H1 (cell line): Measurements from ENCODE around the gene LPCAT3. TPM values are rescaled to one million over a fixed set of nuclear protein-coding genes. Genes with fewer than 3 reads are reported as not detected.

Experiments
- CTCF ChIA-PET: fragments of 300-600 bp; sonication (Branson Sonifier 250); formaldehyde crosslinking; loops from one replicate; lab custom pipeline; 2021; ENCODE audit not compliant: partially characterized antibody; lab: Charles Lee
- POLR2A ChIA-PET: fragments of 300-600 bp; sonication (Branson Sonifier 250); formaldehyde crosslinking; loops from one replicate; lab custom pipeline; 2021; ENCODE audit warnings: inconsistent platforms; ENCODE audit not compliant: partially characterized antibody; lab: Charles Lee
- DNase-seq, 2 experiments: peaks; one replicate each; pipeline versions ENCODE4 v3.0.0 to v3.0.0-alpha.2; 2010 to 2022; ENCODE audit warnings: low spot score in 2 of 2, low read depth in 1 of 2, mixed read lengths in 1 of 2
- FAIRE-seq: peaks from 2 replicates; lab custom pipeline; 2011; peaks lifted over from hg19 to GRCh38; lab: Jason Lieb, UNC
- H2AFZ ChIP-seq: 2 replicates; pipeline ENCODE4 v1.8.1; 2012; ENCODE audit warnings: low read length, inconsistent platforms
- H2AK5ac ChIP-seq: 2 replicates; pipeline ENCODE4 v1.6.1; 2013; ENCODE audit warnings: low read depth, low read length
- H2BK120ac ChIP-seq: replicated peaks from 2 replicates; pipeline ENCODE3; 2013; ENCODE audit warnings: low read depth, low read length, inconsistent platforms
- H2BK12ac ChIP-seq: 2 replicates; pipeline ENCODE4 v1.6.1; 2013; ENCODE audit warnings: low read depth, low read length
- H2BK15ac ChIP-seq: 2 replicates; pipeline ENCODE4 v1.6.1; 2013; ENCODE audit warnings: low read length
- H2BK20ac ChIP-seq: 2 replicates; pipeline ENCODE4 v1.6.1; 2013; ENCODE audit warnings: low read length
- H2BK5ac ChIP-seq: 2 replicates; pipeline ENCODE4 v1.6.1; 2013; ENCODE audit warnings: low read depth, low read length
- H3K14ac ChIP-seq: 2 replicates; pipeline ENCODE4 v1.6.1; 2013; ENCODE audit warnings: inconsistent platforms; ENCODE audit not compliant: insufficient read length
- H3K18ac ChIP-seq: 2 replicates; pipeline ENCODE4 v1.6.1; 2013; ENCODE audit warnings: low read length; ENCODE audit errors: extremely low read depth
- H3K23ac ChIP-seq: 2 replicates; pipeline ENCODE4 v1.6.1; 2013; ENCODE audit warnings: inconsistent platforms; ENCODE audit not compliant: insufficient read length
- H3K23me2 ChIP-seq: 2 replicates; pipeline ENCODE4 v1.6.1; 2013; ENCODE audit warnings: low read depth, low read length
- H3K27ac ChIP-seq: 2 replicates; pipeline ENCODE4 v1.6.1; 2011; ENCODE audit warnings: low read depth, low read length, inconsistent platforms
- H3K27me3 ChIP-seq, 4 experiments: replicated peaks in 1 of 4; 1 replicate in 1 of 4; 2 replicates in 3 of 4; pipeline versions ENCODE4 v1.6.1 to v1.8.1; 2011 to 2013; ENCODE audit warnings: low read length in 3 of 4, mild to moderate bottlenecking in 3 of 4, inconsistent platforms in 2 of 4, mixed read lengths in 2 of 4, moderate library complexity in 1 of 4; ENCODE audit not compliant: control insufficient read depth in 3 of 4, insufficient read depth in 3 of 4; ENCODE audit errors: extremely low read depth in 1 of 4
- H3K36me3 ChIP-seq, 4 experiments: 2 replicates each; pipeline versions ENCODE4 v1.6.1 to v1.8.1; 2011 to 2013; ENCODE audit warnings: mild to moderate bottlenecking in 4 of 4, low read length in 3 of 4, moderate library complexity in 2 of 4, control low read depth in 1 of 4, inconsistent platforms in 1 of 4; ENCODE audit not compliant: insufficient read depth in 4 of 4, control insufficient read depth in 2 of 4
- H3K4ac ChIP-seq: replicated peaks from 2 replicates; pipeline ENCODE3; 2013; ENCODE audit warnings: low read length, low read depth, mixed read lengths, inconsistent platforms; ENCODE audit not compliant: insufficient read length
- H3K4me1 ChIP-seq, 4 experiments: replicated peaks in 1 of 4; 1 replicate in 1 of 4; 2 replicates in 3 of 4; pipeline versions ENCODE4 v1.6.1 to v1.8.1; 2011 to 2013; ENCODE audit warnings: low read length in 3 of 4, inconsistent platforms in 2 of 4, mixed read lengths in 1 of 4; ENCODE audit not compliant: insufficient read depth in 4 of 4, control insufficient read depth in 3 of 4
- H3K4me2 ChIP-seq, 2 experiments: 2 replicates each; pipeline versions ENCODE4 v1.6.1 to v1.8.1; 2011 to 2013; ENCODE audit warnings: low read depth in 2 of 2, low read length in 2 of 2, control low read depth in 1 of 2, inconsistent platforms in 1 of 2, mild to moderate bottlenecking in 1 of 2; ENCODE audit not compliant: insufficient read depth in 1 of 2
- H3K4me3 ChIP-seq, 4 experiments: fragments of 200-600, 300-600 bp in 1 of 4; sonication (generic), shearing (Covaris generic), sonication (Bioruptor Twin) in 1 of 4; 2 replicates each; pipeline versions ENCODE4 v1.5.1 to v1.8.1; 2011 to 2016; ENCODE audit warnings: low read length in 4 of 4, low read depth in 3 of 4, control low read depth in 2 of 4, inconsistent platforms in 2 of 4, mild to moderate bottlenecking in 2 of 4, mixed read lengths in 1 of 4, moderate library complexity in 1 of 4; ENCODE audit not compliant: insufficient read depth in 2 of 4; ENCODE audit errors: extremely low read depth in 1 of 4
- H3K56ac ChIP-seq: replicated peaks from 2 replicates; pipeline ENCODE3; 2013; ENCODE audit warnings: low read depth, mild to moderate bottlenecking, mixed read lengths, low read length, inconsistent platforms; ENCODE audit not compliant: insufficient read length
- H3K79me1 ChIP-seq: 2 replicates; pipeline ENCODE4 v1.6.1; 2013; ENCODE audit warnings: low read depth, low read length, control low read depth
- H3K79me2 ChIP-seq, 2 experiments: 2 replicates each; pipeline versions ENCODE4 v1.6.1 to v1.8.1; 2012 to 2013; ENCODE audit warnings: low read length in 2 of 2, mild to moderate bottlenecking in 2 of 2, inconsistent platforms in 1 of 2; ENCODE audit not compliant: insufficient read depth in 2 of 2, control insufficient read depth in 1 of 2
- H3K9ac ChIP-seq, 4 experiments: replicated peaks in 1 of 4; 1 replicate in 1 of 4; 2 replicates in 3 of 4; pipeline versions ENCODE4 v1.6.1 to v1.8.1; 2011 to 2013; ENCODE audit warnings: low read depth in 3 of 4, low read length in 3 of 4, control low read depth in 2 of 4, mild to moderate bottlenecking in 2 of 4, moderate library complexity in 2 of 4, inconsistent platforms in 1 of 4; ENCODE audit errors: extremely low read depth in 1 of 4
- H3K9me3 ChIP-seq, 2 experiments: 2 replicates each; pipeline versions ENCODE4 v1.6.1 to v1.8.1; 2012 to 2013; ENCODE audit warnings: mild to moderate bottlenecking in 2 of 2, moderate library complexity in 2 of 2, control low read depth in 1 of 2, inconsistent platforms in 1 of 2, low read depth in 1 of 2, low read length in 1 of 2, mixed read lengths in 1 of 2; ENCODE audit not compliant: insufficient read depth in 2 of 2
- H4K20me1 ChIP-seq, 2 experiments: replicated peaks in 1 of 2; 2 replicates each; pipeline versions ENCODE3 to v1.8.1; 2011 to 2013; ENCODE audit warnings: inconsistent platforms in 2 of 2, low read length in 2 of 2, mild to moderate bottlenecking in 1 of 2; ENCODE audit not compliant: insufficient read depth in 2 of 2, control insufficient read depth in 1 of 2
- H4K5ac ChIP-seq: 2 replicates; pipeline ENCODE4 v1.6.1; 2013; ENCODE audit warnings: low read length, low read depth, mixed read lengths, inconsistent platforms; ENCODE audit not compliant: insufficient read length
- H4K8ac ChIP-seq: 2 replicates; pipeline ENCODE4 v1.8.0; 2013; ENCODE audit warnings: mild to moderate bottlenecking, moderate library complexity, low read length, inconsistent platforms; ENCODE audit not compliant: insufficient read depth; ENCODE audit errors: extremely low read depth
- H4K91ac ChIP-seq: replicated peaks from 2 replicates; pipeline ENCODE3; 2013; ENCODE audit warnings: low read length, mixed read lengths, inconsistent platforms; ENCODE audit not compliant: insufficient read length
- CBX5 ChIP-seq: fragments of 300-800, 300-1000 bp; sonication (generic); IDR thresholded peaks from 2 replicates; pipeline ENCODE4 v1.7.1; 2016; ENCODE audit warnings: antibody characterized with exemption, low read length, low read depth
- CBX8 ChIP-seq: fragments of 300-800, 300-1000 bp; sonication (generic); IDR thresholded peaks from 2 replicates; pipeline ENCODE4 v1.7.1; 2016; ENCODE audit warnings: low read depth, low read length, borderline replicate concordance
- CHD1 ChIP-seq: IDR thresholded peaks from 2 replicates; pipeline ENCODE4 v1.6.1; 2012; ENCODE audit warnings: low read depth, low read length, improper control_type of control experiment
- FOSL1 ChIP-seq: IDR thresholded peaks from 2 replicates; pipeline ENCODE4 v1.6.1; 2011; ENCODE audit warnings: mild to moderate bottlenecking, low read depth, low read length, moderate library complexity; ENCODE audit not compliant: insufficient read depth
- POU5F1 ChIP-seq: IDR thresholded peaks from 2 replicates; pipeline ENCODE4 v1.6.1; 2011; ENCODE audit warnings: low read depth, mild to moderate bottlenecking, low read length, moderate library complexity
- SIN3A ChIP-seq, 2 experiments: IDR thresholded peaks in 1 of 2; conservative IDR thresholded peaks in 1 of 2; 2 replicates each; pipeline ENCODE4 v1.6.1; 2011 to 2012; ENCODE audit warnings: low read length in 2 of 2, improper control_type of control experiment in 1 of 2, low read depth in 1 of 2, mild to moderate bottlenecking in 1 of 2
- SIRT6 ChIP-seq: IDR thresholded peaks from one replicate; pipeline ENCODE4 v1.7.1; 2012; ENCODE audit warnings: low read length, inconsistent platforms
- SIX5 ChIP-seq: IDR thresholded peaks from 2 replicates; pipeline ENCODE4 v1.6.1; 2011; ENCODE audit warnings: mild to moderate bottlenecking, low read depth, low read length
- SP1 ChIP-seq: IDR thresholded peaks from 2 replicates; pipeline ENCODE4 v1.6.1; 2011; ENCODE audit warnings: low read depth, low read length
- TBP ChIP-seq: IDR thresholded peaks from 2 replicates; pipeline ENCODE4 v1.6.1; 2011; ENCODE audit warnings: low read depth, low read length, improper control_type of control experiment
- YY1 ChIP-seq: IDR thresholded peaks from 2 replicates; pipeline ENCODE4 v1.6.1; 2011; ENCODE audit warnings: low read depth, mild to moderate bottlenecking, low read length
- WGBS, 2 experiments: shearing (Covaris generic) in 1 of 2; methylation state at CpG; one replicate each; pipeline versions ENCODE4 v1.1.6 to v1.1.7; 2013 to 2015; ENCODE audit warnings: low lambda C conversion rate in 2 of 2, mixed read lengths in 2 of 2, inconsistent platforms in 1 of 2, low coverage in 1 of 2, missing lambda C conversion rate in 1 of 2; ENCODE audit not compliant: insufficient replicate concordance in 2 of 2, insufficient coverage in 1 of 2, insufficient read length in 1 of 2; ENCODE audit errors: extremely low coverage in 1 of 2, missing lambda C conversion rate in 1 of 2; 5-methylcytosine and 5-hydroxymethylcytosine counted together
- polyA plus RNA-seq, 7 experiments: library from polyadenylated mRNA; depleted of rRNA in 3 of 7; stranded (reverse) in 5 of 7; unstranded in 2 of 7; fragments of >200 nt in 5 of 7; fragments of 200-250 nt in 2 of 7; gene quantifications; 1 replicate in 5 of 7; 2 replicates in 1 of 7; 4 replicates in 1 of 7; pipeline versions ENCODE4 v1.2.1 to v1.2.3, GENCODE V29; 2011 to 2013; ENCODE audit warnings: missing spikeins in 2 of 7, mixed read lengths in 2 of 7
- total RNA-seq: library from RNA; stranded (reverse); fragmentation: NEBNext Ultra II Directional; extraction: Animal tissue kit (Norgen Biotek cat#: 25700); gene quantifications from 2 replicates; pipeline ENCODE4 v1.2.1, GENCODE V29; 2021

The LPCAT3 gene
- total and polyA plus RNA-seq, 2 of the 8 experiments (the other 6 are each of a cell fraction or from before 2014, with no cell fraction given), result 55.8 to 70.4 TPM

GRCh38 chr12:6946033-6946919 is 72.0 kb downstream of the LPCAT3 start:
- Histone ChIP-seq H3K4me3 (peak overlapping the region; percentile 47 to 68 (median 50)), H3K36me3 (peaks cover 0 to 6% (median 1%) of the 10 kb centered on the region in 4 experiments; a peak in 3 of 8 replicates), H3K56ac (no peak overlapping the region), H4K8ac (0 out of 2 replicates have a peak overlapping the region, but pooled peaks have one; percentile 30), H3K4ac (no peak overlapping the region), H3K4me2 (peak overlapping the region; percentile 56 to 84), H2BK20ac (no peak overlapping the region; the same call in 1 of the 2 replicates), H3K27ac (peak overlapping the region; percentile 43; the same call in 1 of the 2 replicates), H2AK5ac (no peak overlapping the region), H4K5ac (peak overlapping the region; percentile 38), H3K27me3 (no peaks in the 10 kb centered on the region), H2BK120ac (no peak overlapping the region), H3K9me3 (no peaks in the 10 kb centered on the region), H3K14ac (no peak overlapping the region), H4K91ac (no peak overlapping the region), H3K79me2 (no peaks in the 10 kb centered on the region; a peak in 1 of 4 replicates), H3K9ac (peak overlapping the region in 3 of 4 experiments; percentile 2 to 43 (median 8); a peak in 3 of 7 replicates), H3K79me1 (peaks cover 5% of the 10 kb centered on the region), H2BK5ac (peak overlapping the region; percentile 75; the same call in 1 of the 2 replicates), H3K23me2 (peaks cover 11% of the 10 kb centered on the region), H3K4me1 (peaks cover 6 to 21% (median 14%) of the 10 kb centered on the region in 4 experiments), H2BK12ac (peak overlapping the region; percentile 35; the same call in 1 of the 2 replicates), H3K23ac (no peak overlapping the region), H3K18ac (peak overlapping the region; percentile 62), H2AFZ (no peak overlapping the region), H2BK15ac (no peak overlapping the region; the same call in 1 of the 2 replicates), H4K20me1 (peaks cover 0 to under 1% of the 10 kb centered on the region in 2 experiments)
- CTCF ChIA-PET, result interaction anchor here (0.6 to 20.2 kb wide), 22 partner anchors 10 to 693 kb away, joined by 3 to 277 read pairs (median 4); partner anchors contain the start of genes ATN1, C1RL, SPSB2 and TPI1
- WGBS, 2 experiments, result 13% methylated on average over 25 of the region's 32 CpGs; no CpG with 5 or more reads in 1 of the 2 experiments
- FAIRE-seq (no peak), DNase-seq (peak in 1 of 2 experiments; percentile 93)
- POLR2A ChIA-PET, result interaction anchor here (0.6 to 44.0 kb wide), 14 partner anchors 23 to 567 kb away, joined by 3 to 1596 read pairs (median 8); partner anchors contain the start of genes ATN1, C1RL, CDCA3 and EMG1
- no peak for TF ChIP-seq SIRT6
- TF ChIP-seq CHD1, result no peak
- TF ChIP-seq CBX5, result no peak
- no peak for TF ChIP-seq CBX8
- TF ChIP-seq YY1, result 0 out of 2 replicates have a peak, but pooled peaks have one; percentile 17
- no peak for TF ChIP-seq SIX5
- TF ChIP-seq TBP, result peak; percentile 74
- TF ChIP-seq POU5F1, result no peak
- no peak for TF ChIP-seq FOSL1
- no peak for TF ChIP-seq SP1
- TF ChIP-seq SIN3A (conservative IDR thresholded peaks at IDR 0.05 in 1 of 2, IDR thresholded peaks at IDR 0.05 in 1 of 2; ENCODE audit: low read depth in 1 of 2, low read length in 2 of 2), result 0 out of 4 replicates have a peak, but pooled peaks have one; percentile 16 to 42
